Measurements from ENCODE around the gene CROCC2.

Gene CROCC2

GRCh38 chr2:240932724-240933047 lies 26.6 kb downstream of the CROCC2 start:
- no peak for DNase-seq

- DNase-seq = no peak
Observed at GRCh38 chr2:240933048-240933965, 27.2 kb downstream of the CROCC2 start.

- DNase-seq = no peak
Observed at GRCh38 chr2:240933966-240934700, 28.0 kb downstream of the CROCC2 start.

GRCh38 chr2:240934701-240935102 lies 28.6 kb downstream of the CROCC2 start:
- DNase-seq = no peak

GRCh38 chr2:240935103-240935876 lies 29.2 kb downstream of the CROCC2 start:
- no peak for DNase-seq

GRCh38 chr2:240936106-240936505 lies 30.0 kb downstream of the CROCC2 start:
- no peak for DNase-seq

GRCh38 chr2:240946046-240946445 lies 39.9 kb downstream of the CROCC2 start:
- no peak for DNase-seq

- DNase-seq = no peak
Observed at GRCh38 chr2:240946654-240947053, 40.5 kb downstream of the CROCC2 start.

- no peak for DNase-seq
Observed at GRCh38 chr2:240947176-240947575, 41.0 kb downstream of the CROCC2 start.

GRCh38 chr2:240947607-240948006 lies 41.5 kb downstream of the CROCC2 start:
- DNase-seq = no peak

- no peak for DNase-seq
Observed at GRCh38 chr2:240948086-240948485, 42.0 kb downstream of the CROCC2 start.

GRCh38 chr2:240948905-240949790 lies 43.0 kb downstream of the CROCC2 start:
- DNase-seq = no peak

GRCh38 chr2:240949791-240950705 lies 43.9 kb downstream of the CROCC2 start:
- DNase-seq = no peak

GRCh38 chr2:240951045-240951594 lies 45.0 kb downstream of the CROCC2 start:
- DNase-seq = no peak

- DNase-seq = no peak
Observed at GRCh38 chr2:240952496-240953246, 46.5 kb downstream of the CROCC2 start.

- DNase-seq = no peak
Observed at GRCh38 chr2:240953426-240954410, 47.6 kb downstream of the CROCC2 start.

Measured in amygdala (tissue), 56 donors.